Astrocyte of the cerebellum (primary cell): Measurements from ENCODE around the gene LGALS14.
"Not testable (repeated sequence)": the region's sequence is repeated elsewhere in the genome, so short reads cannot be mapped to it uniquely, and the experiment has no call there.

Experiments used
- DNase-seq: peaks from one replicate; pipeline ENCODE4 v3.0.0-alpha.2; 2011; ENCODE audit warnings: low read depth
- H3K4me3 ChIP-seq: 2 replicates; pipeline ENCODE4 v1.5.1; 2011; ENCODE audit warnings: mild to moderate bottlenecking, low read depth, low read length, moderate library complexity
- in situ Hi-C: cut with HindIII; loops from 2 replicates; pipeline ENCODE4 v1.10.0; 2017; ENCODE audit warnings: low sequenced_read_pairs
- TF ChIP-seq, protein P1 (sequence below): IDR thresholded peaks from 2 replicates; pipeline ENCODE4 v1.5.1; 2012; ENCODE audit warnings: low read length, low read depth, moderate library complexity, mild to moderate bottlenecking; ENCODE audit errors: missing control alignments

Gene LGALS14

DNA sequence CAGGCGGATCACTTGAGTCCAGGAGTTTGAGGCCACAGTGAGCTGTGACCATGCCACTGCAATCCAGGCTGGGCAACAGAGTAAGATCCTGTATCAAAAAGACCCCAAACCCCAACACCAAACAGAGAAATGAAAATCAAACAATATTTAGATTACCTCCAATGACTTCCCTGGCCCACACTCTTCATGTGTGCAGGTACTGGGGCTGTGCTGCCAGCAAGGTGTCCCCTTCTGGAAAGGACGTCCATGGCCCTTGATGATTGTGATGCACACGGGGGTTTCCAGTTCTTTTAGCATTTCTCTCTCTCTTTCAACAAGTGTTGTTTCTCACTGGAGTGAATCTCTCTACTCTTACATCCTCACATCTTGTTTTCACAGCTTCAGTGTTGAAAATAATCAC, 23.7 kb upstream of the LGALS14 start:
- TF ChIP-seq, protein P1, sequence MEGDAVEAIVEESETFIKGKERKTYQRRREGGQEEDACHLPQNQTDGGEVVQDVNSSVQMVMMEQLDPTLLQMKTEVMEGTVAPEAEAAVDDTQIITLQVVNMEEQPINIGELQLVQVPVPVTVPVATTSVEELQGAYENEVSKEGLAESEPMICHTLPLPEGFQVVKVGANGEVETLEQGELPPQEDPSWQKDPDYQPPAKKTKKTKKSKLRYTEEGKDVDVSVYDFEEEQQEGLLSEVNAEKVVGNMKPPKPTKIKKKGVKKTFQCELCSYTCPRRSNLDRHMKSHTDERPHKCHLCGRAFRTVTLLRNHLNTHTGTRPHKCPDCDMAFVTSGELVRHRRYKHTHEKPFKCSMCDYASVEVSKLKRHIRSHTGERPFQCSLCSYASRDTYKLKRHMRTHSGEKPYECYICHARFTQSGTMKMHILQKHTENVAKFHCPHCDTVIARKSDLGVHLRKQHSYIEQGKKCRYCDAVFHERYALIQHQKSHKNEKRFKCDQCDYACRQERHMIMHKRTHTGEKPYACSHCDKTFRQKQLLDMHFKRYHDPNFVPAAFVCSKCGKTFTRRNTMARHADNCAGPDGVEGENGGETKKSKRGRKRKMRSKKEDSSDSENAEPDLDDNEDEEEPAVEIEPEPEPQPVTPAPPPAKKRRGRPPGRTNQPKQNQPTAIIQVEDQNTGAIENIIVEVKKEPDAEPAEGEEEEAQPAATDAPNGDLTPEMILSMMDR: no peak
- no peak for DNase-seq
- in situ Hi-C loops: no loop called here
- H3K4me3 ChIP-seq: no peak overlapping the region

DNA sequence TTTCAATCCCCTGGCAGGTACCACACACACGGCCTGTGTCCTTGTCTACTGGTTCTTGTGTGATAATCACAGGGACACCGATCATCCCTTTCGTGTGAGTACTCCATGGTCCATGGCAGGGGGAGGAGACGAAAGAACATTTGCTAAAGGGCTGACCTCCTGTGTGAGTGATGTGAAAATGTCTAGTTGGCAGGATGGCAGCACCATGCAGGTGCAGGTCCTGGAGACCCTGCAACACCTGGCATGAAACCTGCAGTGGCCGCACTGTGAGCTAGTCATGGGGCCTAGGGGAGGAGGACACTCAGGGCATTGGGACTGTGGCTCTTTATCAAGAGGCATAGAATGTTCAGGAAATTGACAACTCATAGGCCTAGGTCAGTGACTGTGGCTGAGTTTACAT, 22.9 kb upstream of the LGALS14 start:
- TF ChIP-seq, protein P1: no peak
- no peak for DNase-seq
- in situ Hi-C loops: no loop called here

DNA sequence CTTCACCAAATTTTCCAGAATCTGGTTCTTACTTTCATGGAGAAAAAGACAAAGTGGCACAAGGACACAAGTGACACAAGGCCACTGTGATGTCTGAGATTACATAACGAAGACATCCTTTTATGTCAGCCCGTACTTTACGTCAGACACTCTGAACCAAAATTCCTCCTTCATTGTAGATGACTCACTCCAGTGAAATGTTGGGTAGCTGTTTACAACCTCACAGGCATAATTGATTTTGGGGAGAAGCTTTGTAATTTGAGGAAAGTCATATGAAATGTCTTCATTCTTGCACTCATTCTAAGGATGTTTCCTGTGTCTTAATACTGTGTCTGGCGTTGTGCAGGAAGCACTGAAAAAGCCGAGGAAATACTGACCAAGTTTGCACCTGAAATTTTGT, 20.0 kb upstream of the LGALS14 start:
- no peak for DNase-seq
- H3K4me3 ChIP-seq: no peak overlapping the region
- TF ChIP-seq, protein P1: no peak
- in situ Hi-C loops: no loop called here

More for the DNA sequence above, 22.9 kb upstream of the LGALS14 start:
- H3K4me3 ChIP-seq: no peak overlapping the region

DNA sequence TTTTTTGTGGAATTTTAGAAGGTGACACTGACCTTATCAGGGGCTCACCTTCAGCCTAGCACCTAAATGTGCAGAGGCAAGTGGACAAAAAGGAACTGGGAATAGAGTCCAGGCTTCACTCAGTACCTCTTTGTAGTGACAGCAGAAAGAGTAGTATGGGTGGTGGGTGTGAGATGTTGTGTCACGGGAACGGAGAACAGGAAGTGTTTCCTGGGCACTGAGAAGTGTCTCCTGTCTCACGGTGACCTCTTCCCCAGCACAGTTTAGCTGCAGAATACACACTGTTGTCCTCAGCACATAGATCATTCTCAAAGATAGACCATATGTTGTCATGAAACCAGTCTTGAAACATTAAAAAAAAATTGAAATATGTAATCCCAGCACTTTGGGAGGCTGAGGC, 17.5 kb upstream of the LGALS14 start:
- H3K4me3 ChIP-seq: no peak overlapping the region
- in situ Hi-C loops: no loop called here
- DNase-seq: no peak
- TF ChIP-seq, protein P1: no peak

DNA sequence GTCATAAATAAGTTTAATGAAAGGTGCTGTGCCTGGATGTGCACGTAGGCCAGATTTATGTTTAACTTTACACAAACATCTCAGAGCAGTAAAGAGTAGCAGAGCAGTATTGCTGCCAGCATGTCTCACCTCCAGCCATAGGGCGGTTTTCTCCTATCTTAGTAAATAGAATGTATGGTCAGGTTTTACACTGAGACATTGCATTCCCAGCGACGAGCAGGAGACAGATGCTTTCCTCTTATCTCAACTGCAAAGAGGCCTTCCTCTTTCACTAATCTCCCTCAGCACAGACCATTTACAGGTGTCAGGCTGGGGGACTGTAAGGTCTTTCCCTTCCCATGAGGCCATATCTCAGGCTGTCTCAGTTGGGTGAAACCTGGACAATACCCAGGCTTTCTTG, 15.6 kb upstream of the LGALS14 start:
- H3K4me3 ChIP-seq, DNase-seq, in situ Hi-C loops: not testable (repeated sequence)

DNA sequence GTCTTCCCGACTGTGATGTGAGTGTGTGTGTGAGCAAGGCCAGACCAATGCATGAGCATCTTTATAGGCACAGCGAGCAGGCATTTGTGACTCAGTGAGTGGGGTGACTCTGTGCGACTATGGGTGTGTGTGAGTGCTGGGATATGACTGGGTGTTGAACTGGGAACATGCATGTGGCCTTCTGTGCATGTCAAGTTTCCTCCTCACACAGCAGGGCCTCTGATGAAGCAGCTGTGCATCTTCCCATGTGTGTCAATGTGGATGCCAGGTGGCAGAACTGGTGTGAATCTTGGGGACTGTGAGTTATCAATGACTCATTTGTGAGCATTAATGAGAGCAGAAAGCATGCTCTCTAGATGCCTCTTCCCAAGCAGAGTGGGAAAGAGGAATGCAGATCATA, 12.1 kb upstream of the LGALS14 start:
- in situ Hi-C loops: no loop called here
- TF ChIP-seq, protein P1: no peak
- H3K4me3 ChIP-seq: no peak overlapping the region
- no peak for DNase-seq

DNA sequence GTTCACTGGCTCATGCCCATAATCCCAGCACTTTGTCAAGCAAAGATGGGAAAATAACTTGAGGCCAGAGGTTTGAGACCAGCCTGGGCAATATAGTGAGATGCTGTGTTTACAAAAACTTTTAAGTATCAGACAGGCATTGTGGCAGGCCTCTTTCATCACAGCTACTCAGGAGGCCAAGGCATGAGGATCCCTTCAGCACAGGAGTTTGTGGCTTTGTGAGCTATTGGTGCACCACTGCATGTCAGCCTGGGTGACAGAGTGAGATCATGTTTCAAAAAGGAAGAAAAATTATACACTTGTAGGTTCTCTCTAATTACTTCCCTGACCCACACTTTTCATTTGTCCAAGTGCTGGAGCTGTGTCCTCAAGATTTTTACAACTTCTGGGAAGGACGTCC, 11.5 kb upstream of the LGALS14 start:
- in situ Hi-C loops: no loop called here
- no peak for DNase-seq

More for the DNA sequence above, 11.5 kb upstream of the LGALS14 start:
- TF ChIP-seq, protein P1: no peak
- no peak overlapping the region for H3K4me3 ChIP-seq
